Thyroid gland (tissue), 4 donors: ENCODE measurements around the gene MAPK13.

ENCODE experiments used
- POLR2A ChIP-seq, 2 donors: fragments of 450-650 bp; IDR thresholded peaks; one replicate each; pipeline ENCODE4 v1.6.1; 2017; ENCODE audit warnings: antibody characterized with exemption in 2 of 2, mild to moderate bottlenecking in 2 of 2, moderate library complexity in 1 of 2
- TF ChIP-seq, protein P1 (sequence below), 6 experiments: fragments of 200-600 bp in 3 of 6; fragments of 450-650 bp in 3 of 6; sonication (generic) in 3 of 6; IDR thresholded peaks; one replicate each; pipeline ENCODE4 v1.5.1; 2016 to 2019; ENCODE audit warnings: antibody characterized with exemption in 6 of 6, mild to moderate bottlenecking in 2 of 6, inconsistent platforms in 1 of 6, moderate library complexity in 1 of 6

DNA sequence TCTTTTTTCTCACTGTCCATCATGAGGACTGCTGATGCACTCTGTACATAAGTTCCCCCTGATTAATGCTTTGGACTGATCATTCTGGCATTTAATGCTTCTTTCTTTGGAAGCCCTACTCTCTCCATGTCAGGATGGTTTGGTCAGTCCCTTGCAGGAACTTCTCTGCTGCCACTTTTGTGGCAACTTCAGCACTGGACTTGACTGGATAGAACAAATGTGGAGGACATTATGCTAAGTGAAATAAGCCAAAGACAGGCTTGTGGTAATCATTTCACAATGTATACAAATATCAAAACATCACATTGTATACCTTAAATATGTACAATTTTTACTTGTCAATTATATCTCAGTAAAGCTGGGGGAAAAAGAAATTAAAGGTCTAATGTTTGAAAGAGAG lies 54.0 kb downstream of the MAPK13 start:
- TF ChIP-seq, protein P1, sequence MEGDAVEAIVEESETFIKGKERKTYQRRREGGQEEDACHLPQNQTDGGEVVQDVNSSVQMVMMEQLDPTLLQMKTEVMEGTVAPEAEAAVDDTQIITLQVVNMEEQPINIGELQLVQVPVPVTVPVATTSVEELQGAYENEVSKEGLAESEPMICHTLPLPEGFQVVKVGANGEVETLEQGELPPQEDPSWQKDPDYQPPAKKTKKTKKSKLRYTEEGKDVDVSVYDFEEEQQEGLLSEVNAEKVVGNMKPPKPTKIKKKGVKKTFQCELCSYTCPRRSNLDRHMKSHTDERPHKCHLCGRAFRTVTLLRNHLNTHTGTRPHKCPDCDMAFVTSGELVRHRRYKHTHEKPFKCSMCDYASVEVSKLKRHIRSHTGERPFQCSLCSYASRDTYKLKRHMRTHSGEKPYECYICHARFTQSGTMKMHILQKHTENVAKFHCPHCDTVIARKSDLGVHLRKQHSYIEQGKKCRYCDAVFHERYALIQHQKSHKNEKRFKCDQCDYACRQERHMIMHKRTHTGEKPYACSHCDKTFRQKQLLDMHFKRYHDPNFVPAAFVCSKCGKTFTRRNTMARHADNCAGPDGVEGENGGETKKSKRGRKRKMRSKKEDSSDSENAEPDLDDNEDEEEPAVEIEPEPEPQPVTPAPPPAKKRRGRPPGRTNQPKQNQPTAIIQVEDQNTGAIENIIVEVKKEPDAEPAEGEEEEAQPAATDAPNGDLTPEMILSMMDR (IDR thresholded peaks at IDR 0.05), result no peak
- no peak for TF ChIP-seq POLR2A (IDR thresholded peaks at IDR 0.05)
